Measurements from ENCODE around the gene NAPEPLD.
"Not testable (repeated sequence)": the region's sequence is repeated elsewhere in the genome, so short reads cannot be mapped to it uniquely, and the experiment has no call there.

The NAPEPLD gene

DNA sequence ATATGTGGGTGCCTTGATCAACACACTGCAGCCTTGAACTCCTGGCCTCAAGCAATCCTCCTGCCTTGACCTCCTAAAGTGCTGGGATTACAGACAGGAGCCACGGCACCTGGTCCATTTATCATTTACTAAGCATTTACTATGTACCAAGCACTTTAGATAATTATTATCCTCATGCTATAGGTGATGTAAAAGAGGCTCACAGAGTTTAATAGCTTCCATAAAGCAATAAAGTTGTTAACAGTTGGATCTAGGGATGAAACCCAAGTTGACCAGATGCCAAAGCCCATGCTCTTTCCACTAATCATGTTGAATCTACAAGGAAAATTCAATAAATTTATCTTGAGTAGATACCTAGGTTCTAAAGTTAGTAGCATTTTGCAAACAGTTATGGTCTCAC is 5.0 kb downstream of the NAPEPLD start:
- no peak for DNase-seq

DNA sequence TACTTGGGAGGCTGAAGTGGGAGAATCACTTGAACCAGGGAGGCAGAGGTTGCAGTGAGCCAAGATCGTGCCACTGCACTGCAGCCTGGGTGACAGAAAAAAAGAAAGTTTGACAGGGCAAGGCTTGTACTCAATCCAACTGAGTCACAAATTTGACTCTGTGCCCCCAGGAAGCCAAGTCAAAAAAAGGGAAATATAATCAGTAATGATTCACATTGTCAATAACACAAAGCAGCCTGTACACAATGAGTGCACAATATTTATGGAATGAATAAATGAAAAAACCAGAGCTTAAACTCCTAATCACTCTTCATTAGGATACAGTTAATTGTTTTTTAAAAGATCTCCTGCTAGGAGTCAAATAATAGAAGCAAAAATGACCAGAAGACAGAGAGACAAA is 6.4 kb downstream of the NAPEPLD start:
- no peak for DNase-seq

DNA sequence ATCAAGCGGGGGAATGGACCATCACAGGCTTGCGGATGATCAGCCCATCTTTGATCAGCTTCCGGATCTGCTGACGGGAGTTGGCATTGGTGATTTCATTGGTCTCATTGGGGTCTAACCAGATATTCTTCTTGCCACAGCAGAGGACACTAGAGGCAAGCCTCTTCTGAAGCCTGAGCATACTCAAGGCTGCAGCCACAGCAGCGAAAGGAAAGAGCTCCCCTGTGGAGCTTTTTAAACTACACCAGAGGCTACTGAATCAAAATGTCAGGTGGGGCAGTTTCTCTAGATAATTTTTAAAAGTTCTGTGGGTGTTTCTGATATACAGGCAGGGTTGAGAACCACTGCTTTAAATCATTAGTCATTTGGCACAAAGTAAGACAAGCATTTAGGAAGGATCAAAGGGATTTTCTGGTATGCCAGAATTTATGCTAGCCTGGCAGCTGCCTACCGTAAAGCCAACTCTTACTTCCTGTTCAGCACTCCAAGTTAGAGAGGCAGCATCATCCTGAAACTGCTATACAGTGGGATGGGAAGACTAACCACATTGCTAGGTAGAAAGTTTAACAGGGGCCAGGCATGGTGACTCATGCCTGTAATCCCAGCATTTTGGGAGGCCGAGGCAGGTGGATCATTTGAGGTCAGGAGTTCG is 7.0 kb downstream of the NAPEPLD start:
- no peak for DNase-seq

DNA sequence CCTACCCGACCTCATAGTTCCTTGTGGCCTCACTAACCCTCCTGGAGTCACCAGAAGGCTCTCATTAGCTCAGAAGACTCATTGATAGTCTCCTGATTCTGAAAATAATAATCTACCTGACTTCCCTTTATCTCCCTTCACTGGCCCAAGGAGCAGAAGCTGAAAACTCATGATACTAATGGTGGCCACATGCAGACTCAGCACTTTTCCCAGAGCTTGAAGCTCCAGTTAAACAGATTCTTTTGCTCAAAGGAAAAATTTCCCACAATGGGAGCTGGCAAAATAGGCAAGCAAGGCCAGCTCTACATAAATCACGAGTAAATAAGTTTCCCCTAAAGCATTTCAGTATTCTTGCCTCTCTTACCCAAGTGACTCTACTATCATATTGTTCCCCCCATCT is 8.2 kb downstream of the NAPEPLD start:
- no peak for DNase-seq

DNA sequence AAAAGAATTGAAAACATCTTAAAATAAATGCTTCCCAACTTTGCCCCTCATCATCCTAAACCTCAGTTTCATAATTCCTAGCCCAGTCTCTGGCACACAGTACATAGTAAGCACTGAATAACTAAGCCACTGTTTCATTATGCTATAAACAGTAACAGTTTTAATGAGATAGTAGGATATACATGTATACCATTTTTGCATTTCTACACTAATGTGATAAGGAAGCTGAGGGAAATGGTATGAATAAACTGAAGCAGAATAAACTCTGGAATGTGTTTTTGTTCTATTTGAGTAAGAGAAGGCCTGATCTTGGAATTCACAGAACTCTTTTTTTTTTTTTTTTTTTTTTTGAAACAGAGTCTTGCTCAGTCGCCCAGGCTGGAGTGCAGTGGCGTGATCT is 8.8 kb downstream of the NAPEPLD start:
- no peak for DNase-seq

DNA sequence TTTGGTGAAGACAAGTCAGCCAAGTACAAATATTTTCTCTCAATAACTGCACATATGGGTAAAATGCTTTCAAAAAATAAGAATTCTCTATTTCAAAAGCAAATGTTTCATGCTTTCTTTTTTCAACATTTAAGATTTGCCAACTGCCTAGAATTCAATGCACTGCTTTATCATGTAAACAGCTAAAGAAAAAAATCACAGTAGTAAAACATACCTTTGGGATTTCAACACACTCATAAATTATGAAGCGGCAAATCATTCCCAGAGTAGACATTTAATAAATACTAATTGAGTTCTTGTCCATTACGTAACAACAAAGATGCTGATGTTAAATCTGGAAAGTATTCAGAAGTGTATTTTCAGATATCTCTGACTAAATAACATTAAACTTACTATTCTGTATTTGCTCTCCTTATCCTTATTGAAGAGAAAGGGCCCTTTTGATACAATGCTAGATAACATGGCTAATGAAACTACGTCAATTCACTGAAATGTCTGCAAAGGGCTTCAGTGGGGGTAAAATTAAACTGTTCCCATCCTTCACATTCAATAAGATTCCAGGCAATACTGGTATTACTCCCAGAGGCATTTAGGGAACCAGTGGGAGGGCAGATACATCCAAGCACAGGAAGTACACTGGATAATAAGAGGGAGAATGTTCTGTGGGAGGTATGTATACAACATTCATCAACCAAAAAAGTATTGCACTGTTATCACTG is 13.9 kb downstream of the NAPEPLD start:
- no peak for DNase-seq

DNA sequence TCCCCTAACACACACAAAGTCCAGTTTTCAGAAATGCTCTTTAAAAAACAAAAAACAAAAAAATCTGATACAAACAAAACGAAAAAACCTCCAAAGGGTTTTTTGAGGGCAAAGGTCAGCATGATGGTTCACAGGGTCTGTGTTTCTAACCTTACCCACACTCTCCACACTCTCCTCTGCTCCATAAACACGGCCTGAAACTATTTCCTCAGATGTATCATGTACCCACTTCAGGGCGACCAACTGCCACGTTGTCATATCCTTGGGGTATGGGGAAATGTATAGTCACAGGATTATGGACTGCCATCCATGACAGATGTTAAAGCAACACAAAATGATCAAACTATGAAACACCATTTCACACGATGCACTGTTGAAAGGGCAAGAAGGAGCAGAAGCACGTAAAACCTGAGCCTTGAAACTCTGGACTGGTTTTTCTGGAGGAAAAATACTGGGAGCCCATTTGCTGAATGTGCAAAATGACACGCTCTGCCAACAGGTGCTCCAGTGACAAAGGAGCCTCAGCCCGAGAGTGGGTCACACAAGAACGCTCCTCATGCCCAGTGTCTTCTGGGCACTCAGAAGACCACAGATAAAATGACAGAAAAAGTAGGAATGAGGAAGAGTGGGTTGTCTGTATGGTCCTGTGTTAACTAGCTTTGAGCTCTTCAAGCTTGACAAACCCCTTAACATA is 15.8 kb downstream of the NAPEPLD start:
- no peak for DNase-seq

DNA sequence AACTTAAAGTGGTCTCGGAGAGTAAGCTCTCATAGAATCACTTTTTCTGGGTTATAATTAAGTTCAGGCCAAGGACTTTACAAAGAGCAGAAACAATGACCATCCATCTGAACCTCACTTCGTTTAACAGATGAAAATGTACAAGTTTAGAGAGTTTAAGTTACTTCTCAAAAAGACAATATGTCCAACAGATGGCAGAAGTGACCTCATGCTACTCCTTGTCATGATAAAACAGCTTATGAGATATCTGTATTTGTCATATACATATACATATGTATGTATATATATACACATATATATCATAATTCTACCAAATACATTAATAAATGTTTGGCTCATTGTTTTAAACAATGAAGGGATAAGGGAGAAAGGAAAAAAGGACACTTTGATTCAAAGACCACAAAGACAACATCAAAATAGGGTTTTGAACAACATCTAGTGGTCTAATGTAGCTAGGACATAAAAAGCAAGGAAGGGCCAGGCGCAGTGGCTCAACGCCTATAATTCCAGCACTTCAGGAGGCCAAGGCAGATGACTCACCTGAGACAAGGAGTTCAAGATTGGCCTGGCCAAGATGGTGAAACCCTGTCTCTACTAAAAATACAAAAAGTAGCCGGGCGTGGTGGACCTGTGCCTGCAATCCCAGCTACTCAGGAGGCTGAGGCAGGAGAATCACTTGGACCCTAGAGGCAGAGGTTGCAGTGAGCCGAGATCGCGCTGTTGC is 17.8 kb downstream of the NAPEPLD start:
- DNase-seq, result no peak

DNA sequence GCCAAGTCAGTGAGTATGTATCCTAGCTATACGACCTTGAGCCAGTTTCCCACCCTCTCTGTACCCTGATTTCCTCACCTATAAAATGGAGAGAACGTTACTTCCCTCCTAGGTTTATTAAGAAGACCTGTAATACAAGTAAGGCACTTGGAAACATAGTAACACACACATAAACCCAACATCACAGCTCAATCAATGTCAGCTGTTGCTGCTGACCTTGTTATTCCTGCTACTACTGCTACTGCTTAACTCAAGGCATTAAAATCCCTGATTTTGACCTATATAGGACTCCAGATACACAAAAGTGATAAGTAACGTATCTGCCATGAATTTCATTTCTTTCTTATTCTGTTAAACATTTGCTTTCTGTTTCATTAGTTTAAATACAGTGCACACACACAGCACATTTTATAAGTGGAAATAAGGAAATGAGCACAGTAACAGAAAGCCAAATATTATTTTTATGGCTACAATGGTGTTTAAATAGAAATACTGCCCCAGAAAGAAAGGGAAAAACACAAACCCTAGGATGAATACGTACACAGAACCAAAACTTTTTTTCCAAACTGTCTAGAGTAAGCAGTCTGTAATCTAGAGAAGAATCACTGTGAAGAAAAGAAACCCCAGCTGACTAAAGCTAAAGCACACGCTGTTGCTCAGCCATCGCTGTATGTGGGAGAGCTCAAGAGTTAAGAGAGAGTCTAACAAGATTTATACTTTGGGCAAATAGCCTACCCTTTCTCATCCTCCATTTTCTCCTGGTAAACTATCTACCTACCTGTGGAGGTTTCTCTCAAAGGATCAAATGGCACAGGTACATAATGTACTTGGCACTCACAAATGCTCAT is 19.0 kb downstream of the NAPEPLD start:
- no peak for DNase-seq

DNA sequence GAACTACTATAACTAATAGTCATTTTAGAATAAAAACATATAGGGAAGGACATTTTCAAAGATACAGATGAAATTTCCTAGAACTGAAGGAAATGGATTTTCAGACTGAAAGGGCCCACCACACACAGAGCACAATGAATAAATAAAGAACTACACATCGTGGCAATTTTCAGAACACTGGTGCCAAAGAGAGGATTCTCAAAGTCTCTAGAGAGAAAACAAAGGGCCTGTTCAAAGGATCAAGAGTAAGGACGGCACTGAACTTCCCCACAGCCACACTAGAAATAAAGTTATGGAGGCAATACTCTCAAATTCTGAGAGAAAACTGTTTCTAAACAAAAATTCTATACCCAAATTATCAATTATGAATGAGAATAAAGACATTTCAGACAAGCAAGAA is 21.9 kb downstream of the NAPEPLD start:
- no peak for DNase-seq

DNA sequence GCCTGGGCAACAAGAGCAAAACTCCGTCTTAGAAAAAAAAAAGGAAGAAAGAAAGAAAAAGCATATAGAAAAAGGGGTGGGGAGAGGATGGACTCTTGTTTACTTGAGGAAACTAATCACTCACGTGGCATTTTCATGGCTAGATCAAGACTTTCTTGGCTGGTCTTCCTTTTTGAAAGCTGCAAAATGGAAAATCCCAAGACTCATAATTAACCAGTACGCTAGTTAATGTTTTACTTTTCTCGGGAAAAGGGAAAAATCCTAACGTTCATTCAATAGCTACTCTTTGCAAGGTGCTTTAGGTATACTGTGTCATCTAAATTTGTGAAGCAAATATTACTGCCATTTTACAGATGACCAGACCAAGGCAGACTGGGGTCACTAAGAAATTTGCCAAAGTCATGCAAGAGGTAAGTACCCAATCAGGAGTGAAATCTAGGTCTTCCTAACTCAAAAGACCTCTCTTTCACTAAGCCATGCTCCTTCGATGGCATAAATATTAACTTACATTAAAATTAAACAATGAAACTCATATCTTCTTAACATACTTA is 24.4 kb downstream of the NAPEPLD start:
- no peak for DNase-seq

DNA sequence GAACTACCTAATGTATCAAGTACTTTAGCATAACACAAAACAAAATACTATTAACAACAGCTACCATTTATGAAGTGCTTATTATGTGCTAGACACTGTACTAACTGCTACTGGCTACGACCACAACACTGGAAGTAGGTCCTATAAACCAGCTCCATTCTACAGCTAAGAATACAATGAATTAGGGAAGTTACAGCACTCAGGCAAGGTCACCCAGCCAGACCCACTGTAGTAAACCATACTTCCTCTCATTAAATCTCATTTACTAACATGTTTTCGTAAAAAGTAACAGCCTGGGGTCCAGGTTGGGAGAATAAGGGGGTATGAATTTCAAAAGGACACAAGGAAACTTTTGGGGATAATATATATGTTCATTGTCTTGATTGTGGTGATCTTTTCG is 25.4 kb downstream of the NAPEPLD start:
- DNase-seq, result peak; percentile 2 to 49 (median 32)

DNA sequence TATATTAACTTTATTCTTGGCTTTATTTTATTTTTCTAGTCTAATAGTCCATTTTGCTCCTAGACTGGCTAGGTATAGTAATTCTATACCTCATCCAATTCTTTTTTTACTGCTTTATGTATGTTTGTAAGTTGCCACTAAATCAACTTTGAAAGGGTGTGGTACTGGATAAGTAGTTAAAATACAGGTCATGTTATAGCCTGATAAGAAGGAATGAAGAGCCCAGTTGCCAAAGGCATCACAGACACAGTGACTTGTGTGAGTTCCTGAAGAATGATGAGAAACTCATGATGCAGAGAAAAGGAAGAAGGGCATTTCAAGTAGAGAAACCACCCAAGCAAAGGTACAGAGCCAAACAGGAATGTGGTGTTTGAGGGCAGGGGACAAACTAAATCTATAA is 27.3 kb downstream of the NAPEPLD start:
- DNase-seq, result no peak

DNA sequence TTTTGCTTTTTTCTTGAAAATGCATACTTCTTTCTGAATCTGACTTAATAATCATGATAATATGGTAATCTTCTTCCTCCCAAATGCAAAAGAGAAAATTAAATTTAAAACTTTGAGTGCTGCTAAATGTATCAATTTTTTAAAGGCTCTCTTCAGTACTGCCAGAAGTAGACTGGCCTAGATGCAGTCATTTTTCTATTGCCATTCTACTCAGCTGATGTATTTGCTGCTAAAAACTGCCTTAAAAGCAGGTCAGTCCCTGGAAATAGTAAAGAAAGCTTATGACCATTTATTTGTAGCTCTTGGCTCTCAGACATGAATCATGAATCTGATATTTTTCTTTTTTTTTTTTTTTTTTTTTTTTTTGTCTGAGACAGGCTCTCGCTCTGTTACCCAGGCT is 28.5 kb downstream of the NAPEPLD start:
- no peak for DNase-seq

DNA sequence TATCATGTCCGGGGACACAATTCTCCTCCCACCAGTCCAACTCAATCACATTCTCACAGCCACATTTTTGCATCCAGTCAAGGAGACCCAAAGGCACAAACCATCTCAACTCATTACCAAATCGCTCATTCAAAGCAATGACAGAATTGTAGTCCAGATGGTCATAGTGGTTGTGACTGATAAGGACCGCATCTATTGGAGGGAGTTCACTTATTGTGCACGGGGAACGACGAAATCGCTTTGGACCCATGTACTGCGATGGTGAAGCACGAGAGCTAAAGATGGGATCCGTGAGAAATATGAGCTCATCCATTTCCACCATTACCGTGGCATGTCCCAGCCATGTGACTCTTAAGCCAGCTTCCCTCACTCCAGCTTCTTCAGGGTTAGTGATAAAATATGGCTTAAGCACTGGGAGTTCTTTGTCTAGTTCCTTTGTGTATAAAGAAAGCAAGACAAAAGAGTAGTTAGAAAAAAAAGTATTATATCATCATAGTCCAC is 29.1 kb downstream of the NAPEPLD start:
- no peak for DNase-seq

DNA sequence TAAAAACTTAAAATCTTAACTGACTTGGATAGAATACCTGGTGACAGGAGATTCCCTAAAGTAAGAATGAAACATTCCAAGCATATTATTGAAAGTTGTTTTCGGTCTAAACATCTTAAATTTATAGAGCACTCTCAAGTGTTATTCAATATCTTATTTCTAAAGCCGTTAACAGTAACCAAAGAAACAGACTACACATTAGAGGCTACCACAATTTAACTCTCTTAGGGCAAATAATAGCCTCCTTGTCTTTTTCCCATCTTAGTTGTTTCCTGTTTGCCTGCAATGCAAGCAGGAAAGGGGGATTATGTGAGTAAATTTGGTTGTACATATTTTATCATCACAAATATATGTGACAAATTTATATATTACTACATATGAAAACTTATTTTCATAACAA is 31.4 kb downstream of the NAPEPLD start:
- no peak for DNase-seq

DNA sequence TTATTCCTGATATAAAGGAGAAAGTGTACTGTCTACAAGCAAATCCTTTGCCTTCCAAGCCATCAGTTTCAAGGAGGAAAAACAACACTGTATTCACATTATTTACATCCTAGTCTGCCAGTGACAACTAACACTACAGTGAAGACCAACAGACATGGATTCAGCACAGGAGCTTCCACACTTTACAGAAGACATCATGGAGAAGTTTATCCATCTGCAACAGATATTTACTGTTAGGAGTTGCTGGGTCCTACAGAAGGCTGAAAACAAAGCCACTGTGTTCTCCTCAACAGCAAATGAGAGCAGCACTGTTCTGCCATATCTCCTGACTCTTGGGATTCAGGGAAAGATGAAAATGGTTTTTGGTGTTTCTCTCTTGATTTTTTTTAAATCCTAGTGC is 31.9 kb downstream of the NAPEPLD start:
- DNase-seq, result no peak

DNA sequence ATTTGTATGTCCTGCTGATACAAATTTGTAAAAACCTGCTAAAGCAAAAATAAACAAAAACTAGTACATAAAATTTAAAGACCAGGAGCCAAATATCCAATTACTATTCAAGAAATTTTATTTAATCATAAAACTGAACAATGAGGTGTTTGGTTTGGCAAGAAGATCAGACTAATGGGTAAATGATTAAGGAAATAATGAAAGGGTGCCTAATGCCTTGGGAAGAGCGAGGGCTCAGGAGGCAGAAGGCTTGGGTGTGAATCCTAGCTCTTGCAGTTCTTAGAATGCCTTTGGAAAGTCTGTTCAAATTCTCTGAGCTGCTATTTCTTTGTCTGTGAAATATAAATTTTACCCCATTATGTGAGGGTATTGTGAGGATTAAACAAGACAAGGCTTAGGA is 32.4 kb downstream of the NAPEPLD start:
- no peak for DNase-seq

DNA sequence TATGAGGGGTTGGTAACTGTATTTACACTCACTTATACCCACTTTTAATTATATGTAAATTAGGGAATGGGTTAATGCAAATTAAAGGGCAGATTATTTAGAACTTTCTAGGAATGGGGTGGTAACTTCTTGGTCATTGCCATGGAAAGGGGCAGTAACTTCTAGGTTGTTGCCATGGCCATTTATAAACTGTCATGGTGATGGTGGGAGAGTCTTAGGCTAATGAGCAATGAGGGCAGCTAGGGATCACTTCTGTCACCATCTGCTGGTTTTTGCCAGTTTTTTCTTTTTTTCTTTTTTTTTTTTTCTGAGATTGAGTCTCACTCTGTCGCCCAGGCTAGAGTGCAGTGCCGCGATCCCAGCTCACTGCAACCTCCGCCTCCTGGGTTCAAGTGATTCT is 33.1 kb downstream of the NAPEPLD start:
- DNase-seq, result no peak

DNA sequence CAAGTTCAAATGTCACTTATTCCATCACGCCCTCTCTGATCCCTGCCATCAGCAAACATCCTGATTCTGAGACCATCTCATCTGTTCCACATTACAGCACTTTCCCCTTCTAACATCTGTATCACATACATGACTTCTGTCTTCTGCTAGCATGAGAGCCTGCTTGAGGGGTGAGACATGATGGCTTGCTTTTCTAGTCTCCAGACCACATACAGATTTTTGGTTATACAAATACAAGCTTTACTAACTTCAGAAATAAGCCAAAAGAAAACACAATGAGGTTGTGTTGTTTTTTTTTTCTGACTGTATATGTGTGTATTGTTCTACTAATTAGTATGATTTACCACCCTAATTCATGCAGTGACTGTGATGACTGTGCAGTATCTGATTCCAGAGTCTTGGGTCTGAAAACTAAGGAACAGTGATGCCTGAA is 34.3 kb downstream of the NAPEPLD start:
- DNase-seq, result no peak

DNA sequence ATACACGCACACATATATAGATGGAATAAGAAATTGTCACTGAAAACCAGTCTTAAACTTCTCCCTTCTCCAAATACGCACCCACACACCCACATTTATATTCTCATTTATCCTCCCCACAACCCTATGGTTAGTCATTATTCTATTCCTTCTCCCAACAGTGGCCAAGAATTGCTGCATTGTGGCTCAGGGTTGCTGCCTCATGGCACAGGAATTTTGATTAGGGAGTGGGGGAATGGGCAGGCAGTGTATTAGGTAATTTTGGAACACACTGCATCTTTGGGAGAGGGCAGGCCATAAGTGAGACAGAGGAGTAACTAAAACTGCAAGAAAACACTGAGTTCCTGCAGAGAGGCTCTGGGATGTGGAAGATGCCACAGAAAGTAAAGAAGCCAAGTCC is 35.7 kb downstream of the NAPEPLD start:
- no peak for DNase-seq

DNA sequence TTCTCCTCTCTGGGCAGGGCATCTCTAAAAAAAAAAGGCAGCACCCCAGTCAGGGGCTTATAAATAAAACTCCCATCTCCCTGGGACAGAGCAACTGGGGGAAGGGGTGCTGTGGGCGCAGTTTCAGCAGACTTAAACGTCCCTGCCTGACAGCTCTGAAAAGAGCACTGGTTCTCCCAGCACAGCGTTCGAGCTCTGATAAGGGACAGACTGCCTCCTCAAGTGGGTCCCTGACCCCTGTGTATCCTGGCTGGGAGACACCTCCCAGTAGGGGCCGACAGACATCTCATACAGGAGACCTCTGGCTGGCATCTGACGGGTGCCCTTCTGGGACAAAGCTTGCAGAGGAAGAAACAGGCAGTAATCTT is 42.2 kb downstream of the NAPEPLD start:
- DNase-seq, result not testable (repeated sequence)
